Hippocampal formation (tissue), 2 donors: ENCODE results near the gene MSL1.

Experiments
- DNase-seq, 2 donors: peaks; one replicate each; lab custom pipeline; 2025; lab: John Stamatoyannopoulos, UW

MSL1 gene

DNA sequence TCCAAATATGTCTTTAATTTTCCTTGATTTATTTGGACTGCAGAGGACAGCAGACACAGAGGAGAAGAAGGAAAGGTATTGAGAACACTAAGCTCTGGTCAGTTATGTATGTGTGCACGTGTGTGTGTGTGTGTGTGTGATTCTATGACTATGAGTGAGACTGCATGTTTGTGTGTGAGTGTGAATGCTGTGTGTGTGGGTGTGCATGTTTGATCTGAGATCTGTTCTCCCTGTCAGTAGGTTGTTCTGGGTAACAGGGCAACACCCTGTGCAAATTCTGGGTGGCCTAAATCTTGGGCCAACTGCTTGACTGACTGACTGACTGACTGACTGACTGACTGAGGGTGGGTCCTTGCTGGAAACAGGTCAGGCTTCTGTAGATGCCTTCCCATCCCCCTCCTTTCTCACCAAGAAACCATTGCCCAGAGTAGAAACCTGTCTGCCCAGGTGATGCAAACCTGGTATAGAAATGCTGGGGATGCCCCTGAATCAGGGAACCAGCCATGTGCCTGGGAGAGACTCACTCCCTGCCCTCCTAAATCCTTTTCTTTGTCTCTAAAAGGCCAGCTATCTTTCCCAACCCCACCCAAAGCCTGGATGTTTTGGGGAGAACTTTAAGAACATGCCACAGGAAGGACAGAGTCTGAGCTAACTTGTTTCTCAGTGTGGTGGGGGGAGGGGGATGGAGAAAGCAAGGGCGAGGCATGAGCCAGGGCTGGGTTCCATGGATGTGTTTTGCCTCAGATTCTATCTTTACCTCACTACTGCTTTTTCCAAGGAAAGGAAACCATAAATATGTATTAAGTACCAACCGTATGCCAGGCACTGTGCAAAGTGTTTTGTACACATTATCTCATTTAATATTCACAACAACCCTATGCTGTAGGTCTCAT is 16.9 kb upstream of the MSL1 start:
- no peak for DNase-seq

DNA sequence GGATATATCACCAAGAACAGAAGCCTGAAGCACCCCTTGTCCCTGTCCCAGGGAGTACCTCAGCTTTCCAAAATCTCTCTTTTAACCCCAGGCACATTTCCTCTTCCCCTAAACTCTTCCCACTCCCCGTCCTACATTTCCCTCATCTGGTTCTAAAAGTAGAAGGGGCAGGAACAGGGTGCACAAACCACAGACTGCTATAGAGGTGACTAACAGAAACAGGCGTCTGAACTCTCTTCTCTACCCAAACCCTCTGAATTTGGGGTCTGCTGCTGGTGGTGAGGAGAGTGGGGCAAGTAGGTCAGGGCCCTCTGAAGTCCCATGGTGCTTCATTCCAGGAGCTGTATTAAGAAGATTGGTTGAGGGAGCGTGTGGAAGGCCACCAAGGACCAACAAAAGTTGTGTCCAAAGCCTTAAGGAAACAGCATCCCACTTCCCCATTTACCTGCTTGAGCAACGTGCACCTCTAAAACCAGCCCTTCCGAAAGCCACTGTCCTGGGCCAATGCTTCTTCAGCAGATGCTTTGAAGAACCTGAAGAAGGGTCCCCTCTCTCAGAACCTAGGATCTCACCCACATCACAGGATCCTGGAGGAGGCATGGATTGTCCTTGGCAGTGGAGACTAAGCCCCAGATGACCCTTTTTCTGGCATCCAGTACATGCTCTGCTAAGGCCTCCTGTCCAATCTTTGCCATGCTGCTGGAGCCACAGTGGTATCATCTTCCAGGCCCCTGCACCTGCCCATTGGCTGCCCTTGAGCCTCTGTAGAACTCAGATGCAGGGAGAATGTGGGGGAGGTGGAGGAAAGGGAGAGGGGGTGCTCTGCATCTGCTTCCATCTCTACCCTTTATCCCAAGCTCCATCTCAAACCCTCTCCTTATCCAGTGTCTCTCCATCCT is 15.7 kb upstream of the MSL1 start:
- DNase-seq: no peak

DNA sequence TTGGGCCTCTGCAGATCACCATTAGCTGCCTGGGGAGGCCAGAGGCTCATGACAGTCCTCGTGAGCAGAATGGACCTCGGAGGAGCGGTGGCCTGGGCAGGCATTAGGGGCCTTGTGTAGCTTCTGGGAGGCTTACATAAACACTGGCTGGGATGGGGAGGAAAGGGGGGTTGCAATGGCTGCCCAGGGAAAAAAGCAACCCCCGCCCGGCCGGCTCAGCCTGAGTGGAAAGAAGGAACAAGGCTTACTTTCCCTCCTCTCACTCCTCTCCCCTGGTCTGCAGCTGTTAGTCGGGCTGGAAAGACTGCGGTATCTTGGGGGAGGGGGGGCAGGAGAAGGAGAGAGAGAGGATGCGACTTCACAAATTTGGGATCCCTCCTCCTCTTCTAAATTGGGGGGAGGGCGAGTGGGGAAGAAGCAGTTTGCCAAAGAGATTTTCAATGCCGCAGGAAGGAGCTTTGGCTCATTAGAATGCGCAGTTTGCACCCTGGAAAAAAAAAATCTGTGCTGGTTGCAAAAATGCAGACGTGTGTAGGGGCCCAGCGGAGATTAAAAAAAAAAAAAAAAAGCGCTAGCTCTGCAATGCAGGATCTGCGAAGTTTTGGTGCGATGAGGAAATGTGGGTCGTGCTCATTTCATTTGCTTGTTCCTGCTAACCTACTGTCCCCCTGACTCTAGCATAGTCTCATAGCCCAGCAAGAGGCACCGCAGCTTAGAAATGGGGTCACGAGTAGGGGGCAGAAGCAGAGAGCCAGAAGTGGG is 14.8 kb upstream of the MSL1 start:
- DNase-seq: peak; percentile 49 to 59

DNA sequence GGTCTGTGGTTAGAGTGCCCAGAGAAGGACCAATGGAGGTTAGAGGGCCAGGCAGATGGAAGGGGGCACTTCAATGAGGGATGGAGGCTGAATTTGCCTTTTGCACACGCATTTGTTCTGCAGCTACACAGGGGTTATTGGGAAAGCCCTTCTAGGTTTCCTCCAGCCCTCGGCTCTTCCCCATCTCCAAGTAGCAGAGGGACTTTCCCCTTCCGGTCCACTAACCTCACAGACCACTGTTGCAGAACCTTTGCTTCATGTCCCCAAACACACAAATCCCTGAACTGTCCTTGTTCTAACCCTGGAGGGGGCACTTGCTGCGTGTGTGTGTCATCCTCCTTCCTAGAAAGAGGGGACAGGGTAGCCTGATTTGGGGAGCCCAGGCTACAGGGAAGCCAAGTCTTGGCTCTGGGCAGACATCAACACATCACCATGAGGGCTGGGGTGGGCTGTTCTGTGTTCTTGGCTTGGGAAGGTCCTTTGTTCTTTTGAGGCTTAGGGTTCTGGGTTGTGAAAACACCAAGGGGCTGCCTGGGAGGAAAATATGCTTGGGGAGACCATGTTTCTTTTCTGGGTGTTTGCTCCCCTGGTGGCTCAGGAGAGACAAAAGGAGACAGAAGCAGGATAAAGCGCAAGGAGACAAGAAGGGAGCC is 14.1 kb upstream of the MSL1 start:
- no peak for DNase-seq

DNA sequence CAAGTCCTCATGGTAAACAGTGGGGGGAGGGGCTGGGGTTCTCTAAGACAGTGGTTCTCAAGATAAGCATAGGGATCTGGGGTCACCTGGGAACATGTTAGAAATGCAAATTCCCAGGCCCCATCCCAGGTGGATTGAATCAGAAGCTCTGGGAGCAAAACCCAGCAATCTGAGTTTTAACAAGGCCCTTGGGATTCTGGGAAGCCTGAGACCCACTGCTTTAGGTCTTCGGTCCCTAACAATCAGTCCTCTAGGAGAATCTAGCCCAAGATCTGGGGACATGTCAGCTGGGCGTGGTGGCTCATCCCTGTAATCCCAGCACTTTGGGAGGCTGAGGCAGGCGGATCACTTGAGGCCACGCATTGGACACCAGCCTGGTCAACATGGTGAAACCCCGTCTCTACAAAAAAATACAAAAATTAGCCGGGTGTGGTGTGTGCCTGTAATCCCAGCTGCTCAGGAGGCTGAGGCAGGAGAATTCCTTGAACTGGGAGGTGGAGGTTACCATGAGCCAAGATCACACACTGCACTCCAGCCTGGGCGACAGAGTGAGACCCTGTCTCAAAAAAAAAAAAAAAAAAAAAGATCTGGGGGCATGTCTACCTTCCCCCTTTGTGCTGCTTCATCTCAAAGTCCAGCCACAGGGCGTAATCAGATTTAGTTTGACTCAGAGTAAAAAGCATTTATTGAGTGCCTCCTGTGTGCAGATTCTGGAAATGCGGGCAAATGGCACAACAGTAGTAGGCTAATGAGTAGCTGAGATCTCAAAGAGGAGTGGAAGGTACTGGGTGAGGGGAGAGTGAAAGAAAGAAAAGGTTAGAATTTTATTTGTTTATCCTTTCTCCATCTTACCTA is 12.6 kb upstream of the MSL1 start:
- DNase-seq: no peak

DNA sequence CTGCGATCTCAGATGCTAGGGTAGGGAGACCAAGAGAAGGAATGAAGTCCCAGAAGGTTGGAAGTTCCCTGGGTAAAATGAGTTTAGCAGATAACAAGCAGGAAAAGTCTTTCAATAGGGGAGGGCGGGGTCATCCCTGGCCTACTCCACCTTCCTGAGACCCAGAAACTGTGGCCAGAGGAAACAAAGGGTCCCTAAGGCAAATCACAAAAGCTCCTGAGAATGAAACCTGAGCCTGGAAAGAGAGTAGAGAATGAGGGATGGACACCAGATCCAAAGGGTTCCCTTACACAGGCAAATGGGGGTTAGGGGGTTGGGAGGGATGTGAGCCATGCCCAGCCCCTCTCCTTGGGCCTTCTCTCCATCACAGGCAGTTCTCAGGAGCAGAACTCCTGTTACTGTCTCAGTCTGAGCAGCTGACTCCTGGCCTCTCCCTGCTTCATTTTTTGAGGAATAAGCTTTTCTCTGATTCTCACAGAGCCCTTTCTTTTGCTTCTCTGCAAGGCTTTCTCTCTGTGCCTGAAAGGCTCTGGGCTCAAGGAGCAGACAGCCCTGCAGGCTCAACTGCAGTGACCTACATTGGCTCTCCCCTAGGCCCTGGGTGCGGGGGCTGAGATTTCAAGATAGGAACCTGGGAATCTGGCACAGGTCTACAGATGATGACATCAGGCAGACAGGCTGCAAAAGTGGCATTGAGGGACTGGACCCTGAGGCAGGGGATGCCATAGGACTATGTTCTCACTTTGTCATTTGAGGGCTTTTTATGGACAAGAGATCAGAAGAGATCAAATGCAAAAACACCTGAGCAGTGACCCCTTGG is 11.5 kb upstream of the MSL1 start:
- no peak for DNase-seq

GRCh38 chr17:40111221-40112128 is 10.3 kb upstream of the MSL1 start:
- DNase-seq: peak; percentile 84 to 90

DNA sequence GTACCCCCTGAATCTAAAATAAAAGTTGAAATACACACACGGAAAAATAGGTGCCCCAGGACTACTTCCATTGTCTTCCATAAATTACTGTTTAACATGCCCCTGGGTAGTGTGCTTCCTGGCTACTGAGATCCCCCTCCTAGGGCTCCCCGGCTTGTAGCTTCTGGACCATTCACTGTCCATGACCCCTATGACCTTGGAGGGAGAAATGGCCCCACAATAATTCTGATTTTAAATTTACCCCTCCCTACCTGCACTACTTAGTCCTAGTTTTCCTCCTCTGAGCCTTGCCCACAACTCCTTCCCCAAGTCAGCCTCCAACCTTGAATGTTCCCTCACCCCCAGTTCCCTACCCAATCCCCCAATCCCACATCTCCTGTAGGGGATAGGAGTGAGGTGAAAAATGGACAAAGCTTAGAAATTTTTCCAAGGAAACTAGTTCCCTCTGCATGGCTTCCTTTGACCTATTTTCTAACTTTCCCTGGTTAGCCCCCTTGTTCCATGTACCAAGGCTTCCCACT is 9.5 kb upstream of the MSL1 start:
- no peak for DNase-seq

DNA sequence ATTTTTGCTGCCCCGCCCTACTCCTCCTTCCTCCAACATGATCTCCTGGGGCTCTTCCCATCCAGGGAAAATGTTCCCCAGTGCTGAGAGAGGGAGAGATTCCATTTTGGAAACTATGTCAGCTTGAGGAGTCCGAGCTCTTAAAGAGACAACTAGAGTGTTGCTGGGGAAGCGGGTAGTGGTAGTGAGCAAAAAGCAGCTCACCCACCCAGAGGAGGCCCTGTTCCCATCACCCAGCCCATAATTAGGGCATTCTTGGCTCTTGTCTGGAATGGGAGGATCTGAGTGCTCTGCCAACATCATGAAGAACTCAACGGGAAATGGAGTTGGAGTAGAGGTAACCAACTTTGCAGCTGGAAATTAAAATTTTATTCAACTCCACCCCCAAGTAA is 9.1 kb upstream of the MSL1 start:
- no peak for DNase-seq

GRCh38 chr17:40113110-40113906 is 8.5 kb upstream of the MSL1 start:
- DNase-seq: peak; percentile 91 to 96

GRCh38 chr17:40113907-40114245 is 7.9 kb upstream of the MSL1 start:
- no peak for DNase-seq

DNA sequence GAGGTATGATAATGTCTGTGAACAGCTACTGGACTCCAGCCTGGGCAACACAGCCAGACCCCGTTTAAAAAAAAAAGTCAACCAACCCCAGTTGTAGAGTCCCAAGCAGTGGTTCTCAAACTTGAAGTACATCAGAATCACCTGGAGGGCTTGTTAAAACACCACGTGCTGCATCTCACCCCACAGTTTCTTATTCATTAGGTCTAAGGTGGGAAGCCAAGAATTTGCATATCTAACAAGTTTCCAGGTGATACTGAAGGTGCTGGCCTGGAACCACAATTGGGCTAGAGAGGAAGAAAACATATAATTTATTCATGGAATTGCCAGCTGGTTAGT is 6.7 kb upstream of the MSL1 start:
- no peak for DNase-seq

DNA sequence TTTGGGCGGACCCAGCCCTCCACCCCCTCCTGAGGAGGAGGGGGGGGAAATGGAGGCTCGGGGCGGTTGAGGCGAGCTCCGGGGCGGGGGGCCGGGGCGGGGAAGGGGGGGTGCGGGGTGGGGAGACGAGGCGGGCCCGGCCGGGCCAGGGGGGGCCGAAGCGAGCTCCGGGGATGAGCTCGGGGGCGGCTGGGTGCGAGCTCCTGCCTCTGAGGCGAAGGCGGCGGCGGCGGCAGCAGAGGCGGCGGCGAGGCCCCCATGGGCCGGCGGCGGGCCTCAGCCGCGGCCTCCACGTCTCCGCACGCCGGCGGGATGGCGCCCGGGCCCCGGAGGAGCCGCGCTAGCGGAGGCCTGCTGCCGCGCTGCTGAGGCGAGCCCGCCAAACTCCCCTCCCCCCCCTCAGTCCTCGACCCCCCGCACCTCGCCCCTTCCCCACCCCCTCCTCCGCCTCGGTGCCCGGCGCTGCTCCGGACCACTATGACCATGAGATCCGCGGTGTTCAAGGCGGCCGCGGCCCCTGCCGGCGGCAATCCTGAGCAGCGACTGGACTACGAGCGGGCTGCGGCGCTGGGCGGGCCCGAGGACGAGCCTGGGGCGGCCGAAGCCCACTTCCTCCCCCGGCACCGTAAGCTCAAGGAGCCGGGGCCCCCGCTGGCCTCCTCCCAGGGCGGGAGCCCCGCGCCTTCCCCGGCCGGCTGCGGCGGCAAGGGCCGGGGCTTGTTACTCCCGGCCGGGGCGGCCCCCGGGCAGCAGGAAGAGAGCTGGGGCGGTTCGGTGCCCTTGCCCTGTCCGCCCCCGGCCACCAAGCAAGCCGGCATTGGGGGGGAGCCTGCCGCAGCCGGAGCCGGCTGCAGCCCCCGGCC is 596 bp downstream of the MSL1 start:
- peak; percentile 52 to 78 for DNase-seq

DNA sequence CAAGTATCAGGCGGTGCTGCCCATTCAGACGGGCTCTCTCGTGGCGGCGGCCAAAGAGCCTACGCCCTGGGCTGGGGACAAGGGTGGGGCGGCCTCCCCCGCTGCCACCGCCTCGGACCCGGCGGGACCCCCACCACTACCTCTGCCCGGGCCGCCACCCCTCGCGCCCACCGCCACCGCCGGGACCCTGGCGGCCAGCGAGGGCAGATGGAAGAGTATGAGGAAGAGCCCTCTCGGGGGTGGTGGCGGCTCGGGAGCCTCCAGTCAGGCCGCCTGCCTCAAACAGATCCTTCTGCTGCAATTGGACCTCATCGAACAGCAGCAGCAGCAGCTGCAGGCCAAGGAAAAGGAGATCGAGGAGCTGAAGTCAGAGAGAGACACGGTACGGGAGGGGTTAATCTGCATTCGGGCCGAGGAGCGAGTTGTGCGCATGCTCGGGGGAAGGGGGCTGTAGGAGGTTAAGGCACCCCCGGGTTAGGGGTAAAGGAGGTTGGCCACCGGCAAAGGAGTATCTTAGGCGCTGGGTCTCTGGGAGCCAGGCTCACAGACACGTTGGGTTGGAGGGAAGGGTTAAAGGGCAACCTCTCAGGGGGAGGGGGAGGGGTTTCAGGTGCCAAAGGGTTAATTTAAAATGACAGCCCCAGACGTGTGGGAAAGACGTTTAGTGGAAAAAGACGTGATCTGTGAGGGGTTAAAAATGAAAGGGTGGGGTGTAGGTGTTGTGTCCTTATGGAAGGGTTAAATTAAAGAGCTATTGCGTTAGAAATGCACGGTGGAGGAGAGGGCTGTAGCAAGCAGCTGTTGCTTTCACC is 1.4 kb downstream of the MSL1 start:
- DNase-seq: peak; percentile 24 to 26

- DNase-seq: peak in 1 of 2 donors; percentile 37
Observed at GRCh38 chr17:40123811-40124114, 2.0 kb downstream of the MSL1 start.
